ENCODE measurements around the gene STAC2.

Gene STAC2

GRCh38 chr17:39209317-39210092 is 16.2 kb downstream of the STAC2 start:
- Histone ChIP-seq H4K20me1 (ENCODE audit: low read depth, low read length) (no peaks in the 10 kb centered on the region), H3K9me2 (replicated peaks; ENCODE audit: insufficient read depth, low read length) (no peaks in the 10 kb centered on the region), H3K4me3 (ENCODE audit: insufficient read depth, low read length, poor library complexity, severe bottlenecking) (no peak overlapping the region), H3K4me2 (ENCODE audit: low read depth, low read length, poor library complexity, severe bottlenecking) (peak overlapping the region; percentile 41), H3F3A (ENCODE audit: insufficient read depth) (peaks cover 21% of the 10 kb centered on the region), H3K9ac (ENCODE audit: low read length) (no peak overlapping the region), H3K9me3 (ENCODE audit: insufficient read depth, low read length) (no peaks in the 10 kb centered on the region), H3K27ac (ENCODE audit: low read depth, low read length) (peak overlapping the region; percentile 78; the same call in 1 of the 2 replicates), H3K36me3 (ENCODE audit: low read length) (no peaks in the 10 kb centered on the region), H3K79me2 (ENCODE audit: insufficient read depth, low read length) (no peaks in the 10 kb centered on the region), H3K27me3 (ENCODE audit: low read length) (no peaks in the 10 kb centered on the region), H2AFZ (ENCODE audit: low read depth, low read length, severe bottlenecking) (no peak overlapping the region)
- TF ChIP-seq CTCF (IDR thresholded peaks at IDR 0.05; ENCODE audit: insufficient read depth, low read length, poor library complexity, severe bottlenecking) (no peak), EZH2phosphoT487 (conservative IDR thresholded peaks at IDR 0.05; ENCODE audit: low read length) (no peak)

- peak overlapping the region; percentile 41 for H3K4me2 ChIP-seq (ENCODE audit: low read depth, low read length, poor library complexity, severe bottlenecking)
- H2AFZ ChIP-seq (ENCODE audit: low read depth, low read length, severe bottlenecking) = no peak overlapping the region
- H3K9ac ChIP-seq (ENCODE audit: low read length) = peak overlapping the region; percentile 38
- peaks cover 28% of the 10 kb centered on the region for H3F3A ChIP-seq (ENCODE audit: insufficient read depth)
- peak overlapping the region; percentile 78 for H3K27ac ChIP-seq (ENCODE audit: low read depth, low read length)
- H3K27me3 ChIP-seq (ENCODE audit: low read length) = no peaks in the 10 kb centered on the region
- peaks cover 3% of the 10 kb centered on the region; the same call in 1 of the 2 replicates for H3K36me3 ChIP-seq (ENCODE audit: low read length)
- no peak overlapping the region for H3K4me3 ChIP-seq (ENCODE audit: insufficient read depth, low read length, poor library complexity, severe bottlenecking)
- H3K79me2 ChIP-seq (ENCODE audit: insufficient read depth, low read length) = no peaks in the 10 kb centered on the region
- H4K20me1 ChIP-seq (ENCODE audit: low read depth, low read length) = no peaks in the 10 kb centered on the region
- no peaks in the 10 kb centered on the region for H3K9me2 ChIP-seq (replicated peaks; ENCODE audit: insufficient read depth, low read length)
- TF ChIP-seq CTCF (IDR thresholded peaks at IDR 0.05; ENCODE audit: insufficient read depth, low read length, poor library complexity, severe bottlenecking) (no peak), EZH2phosphoT487 (conservative IDR thresholded peaks at IDR 0.05; ENCODE audit: low read length) (no peak)
- H3K9me3 ChIP-seq (ENCODE audit: insufficient read depth, low read length) = no peaks in the 10 kb centered on the region
Observed at GRCh38 chr17:39208893-39209292, 16.9 kb downstream of the STAC2 start.

- TF ChIP-seq CTCF (IDR thresholded peaks at IDR 0.05; ENCODE audit: insufficient read depth, low read length, poor library complexity, severe bottlenecking) (no peak), EZH2phosphoT487 (conservative IDR thresholded peaks at IDR 0.05; ENCODE audit: low read length) (no peak)
- Histone ChIP-seq H3K27ac (ENCODE audit: low read depth, low read length) (peak overlapping the region; percentile 78), H3K4me3 (ENCODE audit: insufficient read depth, low read length, poor library complexity, severe bottlenecking) (no peak overlapping the region), H3K79me2 (ENCODE audit: insufficient read depth, low read length) (no peaks in the 10 kb centered on the region), H3K9ac (ENCODE audit: low read length) (peak overlapping the region; percentile 38), H3K36me3 (ENCODE audit: low read length) (peaks cover 5% of the 10 kb centered on the region; the same call in 1 of the 2 replicates), H3K9me2 (replicated peaks; ENCODE audit: insufficient read depth, low read length) (no peaks in the 10 kb centered on the region), H3F3A (ENCODE audit: insufficient read depth) (peaks cover 34% of the 10 kb centered on the region), H3K27me3 (ENCODE audit: low read length) (no peaks in the 10 kb centered on the region), H2AFZ (ENCODE audit: low read depth, low read length, severe bottlenecking) (no peak overlapping the region), H4K20me1 (ENCODE audit: low read depth, low read length) (no peaks in the 10 kb centered on the region), H3K9me3 (ENCODE audit: insufficient read depth, low read length) (no peaks in the 10 kb centered on the region), H3K4me2 (ENCODE audit: low read depth, low read length, poor library complexity, severe bottlenecking) (peak overlapping the region; percentile 41)
Observed at GRCh38 chr17:39208136-39208535, 17.6 kb downstream of the STAC2 start.
